MCF 10A (cell line): ENCODE data around the gene ARL6IP4. TPM values are rescaled to one million over a fixed set of nuclear protein-coding genes. Genes with fewer than 3 reads are reported as not detected.

ENCODE experiments used
- BruUV-seq: library from RNA; stranded (reverse); fragments of 400-500 nt; replicated peaks from 2 replicates; lab custom pipeline; 2021; lab: Mats Ljungman, UMichigan
- CTCF ChIA-PET: fragments of 300-600 bp; sonication (Branson Sonifier 250); formaldehyde crosslinking; extraction: SDS; loops from one replicate; lab custom pipeline; 2021; ENCODE audit warnings: antibody characterized with exemption, inconsistent platforms; lab: Yijun Ruan, JAX
- POLR2A ChIA-PET: fragments of 300-600, 350-650 bp; sonication (Branson Sonifier 250); formaldehyde crosslinking; extraction: SDS; loops from one replicate; lab custom pipeline; 2020; ENCODE audit warnings: antibody characterized with exemption, inconsistent platforms; lab: Yijun Ruan, JAX
- DNase-seq: peaks from one replicate; pipeline ENCODE4 v3.0.0-alpha.2; 2018; ENCODE audit not compliant: unreplicated experiment
- H3K27ac Mint-ChIP-seq: one replicate; pipeline ENCODE4 v1.8.0; 2022; ENCODE audit warnings: mild to moderate bottlenecking, low read depth, mixed read lengths; ENCODE audit not compliant: unreplicated experiment
- H3K27me3 Mint-ChIP-seq: one replicate; pipeline ENCODE4 v1.8.0; 2022; ENCODE audit warnings: mixed read lengths; ENCODE audit not compliant: insufficient read depth, unreplicated experiment
- H3K36me3 Mint-ChIP-seq: one replicate; pipeline ENCODE4 v1.8.0; 2022; ENCODE audit warnings: mild to moderate bottlenecking, moderate library complexity, mixed read lengths; ENCODE audit not compliant: insufficient read depth, unreplicated experiment
- H3K4me1 Mint-ChIP-seq: one replicate; pipeline ENCODE4 v1.8.0; 2022; ENCODE audit warnings: mixed read lengths; ENCODE audit not compliant: insufficient read depth, unreplicated experiment
- H3K4me3 Mint-ChIP-seq: one replicate; pipeline ENCODE4 v1.8.0; 2022; ENCODE audit warnings: mild to moderate bottlenecking, moderate library complexity, mixed read lengths; ENCODE audit not compliant: unreplicated experiment
- H3K9me3 Mint-ChIP-seq: one replicate; pipeline ENCODE4 v1.8.0; 2022; ENCODE audit warnings: mixed read lengths; ENCODE audit not compliant: unreplicated experiment
- intact Hi-C: fragments of 100-400 bp; cut with micrococcal nuclease; formaldehyde crosslinking; loops from 2 replicates; pipeline ENCODE4 v1.14.1; 2022
- total RNA-seq: library from RNA; stranded (reverse); gene quantifications from 2 replicates; pipeline ENCODE4 v1.2.3, GENCODE V29; 2022
- TF ChIP-seq, protein P1 (sequence below): fragments of 200-600 bp; IDR thresholded peaks from one replicate; pipeline ENCODE4 v1.8.0; 2022; ENCODE audit warnings: antibody characterized with exemption, mild to moderate bottlenecking; ENCODE audit not compliant: unreplicated experiment

Gene ARL6IP4
- total RNA-seq, 1 experiment from 2014 or later: 198 TPM

DNA sequence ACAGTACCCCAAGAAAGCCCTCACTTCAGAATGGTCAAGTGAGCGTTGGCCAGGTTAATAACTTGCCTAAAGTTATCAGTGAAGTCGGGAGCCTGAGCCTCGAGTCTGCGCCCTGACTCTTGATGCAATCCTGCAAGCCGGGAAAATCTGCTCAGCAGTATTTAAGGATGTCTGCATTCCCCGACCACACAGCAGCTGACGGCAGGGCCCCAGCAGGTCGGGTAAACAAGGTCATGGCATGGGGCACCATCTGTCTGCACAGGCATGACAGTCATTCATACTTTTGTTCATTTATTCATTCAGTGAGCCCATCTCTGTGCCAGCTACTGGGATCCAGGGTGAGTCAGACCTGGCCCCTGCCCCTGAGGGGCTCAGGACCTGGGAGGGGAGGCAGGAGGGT lies 25.3 kb upstream of the ARL6IP4 start:
- no peak overlapping the region for H3K27ac Mint-ChIP-seq

DNA sequence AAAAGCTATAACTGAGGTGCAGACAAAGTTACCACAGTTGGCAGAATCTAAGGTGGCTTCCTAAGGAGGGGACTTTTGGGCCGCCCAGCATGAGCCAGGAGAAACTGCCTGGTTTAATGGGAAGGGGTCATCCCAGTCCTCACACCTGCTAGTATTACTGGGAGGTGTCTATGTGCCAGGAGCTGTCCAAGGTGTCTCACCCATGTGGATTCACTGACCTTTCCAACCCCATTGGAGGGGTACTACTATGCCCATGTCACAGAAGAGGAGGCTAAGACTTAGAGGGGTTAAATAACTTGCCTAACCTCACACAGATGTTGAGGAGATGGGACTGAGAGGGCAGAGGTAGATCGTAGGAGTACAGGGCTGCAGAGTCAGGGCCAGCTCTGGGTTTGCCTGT lies 24.4 kb upstream of the ARL6IP4 start:
- TF ChIP-seq, protein P1, sequence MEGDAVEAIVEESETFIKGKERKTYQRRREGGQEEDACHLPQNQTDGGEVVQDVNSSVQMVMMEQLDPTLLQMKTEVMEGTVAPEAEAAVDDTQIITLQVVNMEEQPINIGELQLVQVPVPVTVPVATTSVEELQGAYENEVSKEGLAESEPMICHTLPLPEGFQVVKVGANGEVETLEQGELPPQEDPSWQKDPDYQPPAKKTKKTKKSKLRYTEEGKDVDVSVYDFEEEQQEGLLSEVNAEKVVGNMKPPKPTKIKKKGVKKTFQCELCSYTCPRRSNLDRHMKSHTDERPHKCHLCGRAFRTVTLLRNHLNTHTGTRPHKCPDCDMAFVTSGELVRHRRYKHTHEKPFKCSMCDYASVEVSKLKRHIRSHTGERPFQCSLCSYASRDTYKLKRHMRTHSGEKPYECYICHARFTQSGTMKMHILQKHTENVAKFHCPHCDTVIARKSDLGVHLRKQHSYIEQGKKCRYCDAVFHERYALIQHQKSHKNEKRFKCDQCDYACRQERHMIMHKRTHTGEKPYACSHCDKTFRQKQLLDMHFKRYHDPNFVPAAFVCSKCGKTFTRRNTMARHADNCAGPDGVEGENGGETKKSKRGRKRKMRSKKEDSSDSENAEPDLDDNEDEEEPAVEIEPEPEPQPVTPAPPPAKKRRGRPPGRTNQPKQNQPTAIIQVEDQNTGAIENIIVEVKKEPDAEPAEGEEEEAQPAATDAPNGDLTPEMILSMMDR: no peak
- H3K27me3 Mint-ChIP-seq: no peaks in the 10 kb centered on the region
- intact Hi-C loops: no loop called here
- H3K4me1 Mint-ChIP-seq: peaks cover 5% of the 10 kb centered on the region
- ChIA-PET POLR2A (interaction anchor here (1.5 kb wide), 1 partner anchor 10 kb away, joined by 4 read pairs; the partner anchor contains the start of gene ABCB9), CTCF (interaction anchor here (1.1 to 15.1 kb wide), 3 partner anchors 10 to 163 kb away, joined by 3 to 230 read pairs (median 9); no protein-coding TSS in a partner anchor)
- H3K4me3 Mint-ChIP-seq: no peak overlapping the region
- no peak overlapping the region for H3K27ac Mint-ChIP-seq
- no TSS peak for BruUV-seq
- no peaks in the 10 kb centered on the region for H3K9me3 Mint-ChIP-seq
- no peak for DNase-seq
- no peaks in the 10 kb centered on the region for H3K36me3 Mint-ChIP-seq

More for the DNA sequence above, 25.3 kb upstream of the ARL6IP4 start:
- Mint-ChIP-seq H3K36me3 (no peaks in the 10 kb centered on the region), H3K9me3 (no peaks in the 10 kb centered on the region), H3K27me3 (no peaks in the 10 kb centered on the region), H3K4me1 (peaks cover 5% of the 10 kb centered on the region), H3K4me3 (no peak overlapping the region)
- no TSS peak for BruUV-seq
- DNase-seq: no peak
- intact Hi-C loops: no loop called here
- POLR2A ChIA-PET: interaction anchor here (0.6 to 1.2 kb wide), 3 partner anchors 11 to 92 kb away, joined by 3 to 5 read pairs (median 4); partner anchors contain the start of gene ABCB9
- CTCF ChIA-PET: interaction anchor here (0.5 to 15.1 kb wide), 9 partner anchors 9 to 318 kb away, joined by 3 to 230 read pairs (median 3); partner anchors contain the start of gene ABCB9
- TF ChIP-seq, protein P1: no peak

DNA sequence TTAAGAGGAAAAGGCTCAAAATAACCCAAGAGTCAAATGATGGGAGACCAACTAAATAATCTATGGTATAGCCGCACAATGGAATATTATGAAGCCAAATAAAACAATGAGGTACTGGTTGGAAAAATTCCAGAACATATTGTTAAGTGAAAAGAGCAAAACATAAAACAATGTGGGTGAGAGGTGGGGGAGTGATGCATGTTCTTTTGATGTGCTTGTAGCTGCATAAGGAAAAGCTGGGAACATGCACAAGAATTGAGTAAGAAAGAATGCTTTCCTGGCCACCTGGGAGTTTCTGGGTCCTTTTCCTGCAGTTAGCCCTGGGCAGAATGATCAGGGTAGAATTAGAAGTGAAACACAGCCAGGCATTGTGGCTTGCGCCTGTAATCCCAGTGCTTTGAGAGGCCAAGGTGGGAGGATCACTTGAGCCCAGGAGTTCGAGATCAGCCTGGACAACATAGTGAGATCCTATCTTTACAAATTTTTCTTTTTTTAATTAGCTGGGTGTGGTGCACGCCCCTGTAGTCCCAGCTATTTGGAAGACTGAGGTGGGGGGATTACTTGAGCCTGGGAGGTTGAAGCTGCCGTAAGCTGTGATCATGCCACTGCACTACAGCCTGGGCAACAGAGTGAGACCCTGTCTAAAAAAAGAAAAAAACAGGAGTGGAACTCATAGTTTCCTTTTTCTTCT lies 22.1 kb upstream of the ARL6IP4 start:
- H3K4me1 Mint-ChIP-seq: no peaks in the 10 kb centered on the region
- no peak overlapping the region for H3K4me3 Mint-ChIP-seq
- TF ChIP-seq, protein P1: no peak
- intact Hi-C loops: no loop called here
- ChIA-PET POLR2A (interaction anchor here (1.0 kb wide), 1 partner anchor 11 kb away, joined by 4 read pairs; no protein-coding TSS in a partner anchor), CTCF (interaction anchor here (15.1 kb wide), 1 partner anchor 98 kb away, joined by 230 read pairs; no protein-coding TSS in a partner anchor)
- no peaks in the 10 kb centered on the region for H3K9me3 Mint-ChIP-seq
- no peak overlapping the region for H3K27ac Mint-ChIP-seq
- BruUV-seq: no TSS peak
- no peaks in the 10 kb centered on the region for H3K27me3 Mint-ChIP-seq
- H3K36me3 Mint-ChIP-seq: no peaks in the 10 kb centered on the region
- DNase-seq: peak; percentile 71

DNA sequence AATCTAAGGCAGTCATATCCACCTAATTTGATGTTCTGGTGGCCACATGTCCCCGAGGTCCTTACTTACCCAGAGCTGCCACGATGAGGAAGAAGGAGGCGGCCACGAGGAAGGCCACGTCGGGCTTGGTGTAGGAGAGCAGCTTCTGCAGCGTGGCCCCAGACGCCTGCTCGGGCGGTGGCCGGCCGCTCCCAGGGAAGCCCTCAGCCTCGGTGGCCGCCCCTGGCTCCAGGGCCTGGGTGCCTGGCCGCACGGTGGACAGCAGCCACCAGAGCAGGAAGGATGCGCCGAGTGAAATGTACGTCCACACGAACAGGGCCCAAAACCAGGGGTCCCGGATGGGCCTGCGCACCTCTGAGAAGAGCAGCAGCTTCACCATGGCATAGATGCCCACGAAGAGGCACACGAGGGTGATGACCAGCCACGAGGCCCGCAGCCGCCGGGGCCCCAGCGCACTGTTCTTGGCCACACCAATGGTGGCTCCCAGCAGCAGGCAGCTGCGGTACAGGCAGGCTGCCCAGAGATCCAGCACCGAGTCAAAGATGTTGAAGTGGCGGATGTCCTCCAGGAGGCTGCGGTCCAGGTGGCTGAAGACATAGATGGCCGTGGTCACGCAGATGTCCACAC lies 20.8 kb upstream of the ARL6IP4 start:
- Mint-ChIP-seq H3K27me3 (no peaks in the 10 kb centered on the region), H3K36me3 (no peaks in the 10 kb centered on the region), H3K4me1 (no peaks in the 10 kb centered on the region), H3K27ac (no peak overlapping the region), H3K9me3 (no peaks in the 10 kb centered on the region), H3K4me3 (no peak overlapping the region)
- CTCF ChIA-PET: interaction anchor here (2.3 kb wide), 1 partner anchor 99 kb away, joined by 7 read pairs; no protein-coding TSS in a partner anchor
- intact Hi-C loops: no loop called here
- POLR2A ChIA-PET: interaction anchor here (0.6 kb wide), 1 partner anchor 616 kb away, joined by 3 read pairs; no protein-coding TSS in a partner anchor
- DNase-seq: no peak
- BruUV-seq: no TSS peak
- TF ChIP-seq, protein P1: no peak
